IMR-90 (cell line): Measurements from ENCODE around the gene KMT2B. TPM values are rescaled to one million over a fixed set of nuclear protein-coding genes. Genes with fewer than 3 reads are reported as not detected.

ENCODE experiments used
- ATAC-seq: fragments of 200-7000 bp; cut with Tn5 transposase; 2 replicates; pipeline ENCODE4 v1.9.1; 2020; ENCODE audit warnings: low read depth, mild to moderate bottlenecking, moderate library complexity
- BruUV-seq: library from RNA; stranded (reverse); fragments of 400-500 nt; replicated peaks from 2 replicates; lab custom pipeline; 2021; lab: Mats Ljungman, UMichigan
- CTCF ChIA-PET: fragments of 300-600 bp; formaldehyde crosslinking; extraction: SDS; loops from one replicate; lab custom pipeline; 2021; ENCODE audit warnings: antibody characterized with exemption; lab: Yijun Ruan, JAX
- POLR2A ChIA-PET: fragments of 300-600 bp; sonication (Branson Sonifier 250); formaldehyde crosslinking; loops from one replicate; lab custom pipeline; 2022; ENCODE audit warnings: antibody characterized with exemption; ENCODE audit not compliant: unreplicated experiment; lab: Charles Lee
- DNase-seq: peaks from one replicate; pipeline ENCODE4 v3.0.0; 2013
- H2AFZ ChIP-seq: replicated peaks from 2 replicates; pipeline ENCODE3; 2013; ENCODE audit warnings: low read length, mild to moderate bottlenecking; ENCODE audit not compliant: poor library complexity
- H2AK5ac ChIP-seq: 2 replicates; pipeline ENCODE4 v1.6.1; 2013; ENCODE audit warnings: low read depth, low read length, inconsistent platforms
- H2AK9ac ChIP-seq: replicated peaks from 2 replicates; pipeline ENCODE3; 2013; ENCODE audit warnings: mild to moderate bottlenecking, low read depth, low read length, moderate library complexity; ENCODE audit not compliant: poor library complexity
- H2BK120ac ChIP-seq: 2 replicates; pipeline ENCODE4 v1.6.1; 2013; ENCODE audit warnings: low read depth, low read length, inconsistent platforms
- H2BK15ac ChIP-seq: 3 replicates; pipeline ENCODE4 v1.6.1; 2013; ENCODE audit warnings: low read depth, low read length, inconsistent platforms
- H2BK20ac ChIP-seq: 2 replicates; pipeline ENCODE4 v1.6.1; 2013; ENCODE audit warnings: low read depth, mild to moderate bottlenecking, inconsistent platforms, low read length, moderate library complexity
- H2BK5ac ChIP-seq: 2 replicates; pipeline ENCODE4 v1.6.1; 2013; ENCODE audit warnings: mild to moderate bottlenecking, low read depth, low read length, inconsistent platforms; ENCODE audit not compliant: poor library complexity, severe bottlenecking
- H3K14ac ChIP-seq: replicated peaks from 2 replicates; pipeline ENCODE4 v1.6.1; 2013; ENCODE audit warnings: low read depth, low read length, inconsistent platforms
- H3K18ac ChIP-seq: 2 replicates; pipeline ENCODE4 v1.6.1; 2013; ENCODE audit warnings: low read depth, low read length, control low read depth
- H3K23ac ChIP-seq: 2 replicates; pipeline ENCODE4 v1.6.1; 2013; ENCODE audit warnings: low read depth, low read length, inconsistent platforms
- H3K27ac ChIP-seq: 2 replicates; pipeline ENCODE4 v1.5.1; 2013; ENCODE audit warnings: mild to moderate bottlenecking, control low read depth, low read length; ENCODE audit not compliant: insufficient read depth
- H3K27me3 ChIP-seq: 2 replicates; pipeline ENCODE4 v1.6.1; 2013; ENCODE audit warnings: low read length; ENCODE audit not compliant: control insufficient read depth, insufficient read depth
- H3K36me3 ChIP-seq: 2 replicates; pipeline ENCODE4 v1.6.1; 2013; ENCODE audit warnings: low read length, mixed read lengths; ENCODE audit not compliant: control insufficient read depth, insufficient read depth
- H3K4ac ChIP-seq: 2 replicates; pipeline ENCODE4 v1.6.1; 2013; ENCODE audit warnings: low read depth, low read length, inconsistent platforms
- H3K4me1 ChIP-seq: 2 replicates; pipeline ENCODE4 v1.6.1; 2013; ENCODE audit warnings: low read length, mixed read lengths; ENCODE audit not compliant: control insufficient read depth, insufficient read depth
- H3K4me2 ChIP-seq: 2 replicates; pipeline ENCODE4 v1.6.1; 2013; ENCODE audit warnings: low read depth, mild to moderate bottlenecking, control low read depth, low read length, moderate library complexity
- H3K4me3 ChIP-seq: 2 replicates; pipeline ENCODE4 v1.5.1; 2013; ENCODE audit warnings: low read depth, mild to moderate bottlenecking, control low read depth, low read length, moderate library complexity; ENCODE audit not compliant: insufficient read depth
- H3K56ac ChIP-seq: 2 replicates; pipeline ENCODE4 v1.6.1; 2013; ENCODE audit warnings: low read length, inconsistent platforms; ENCODE audit not compliant: insufficient read depth; ENCODE audit errors: extremely low read depth
- H3K79me1 ChIP-seq, 2 experiments: 2 replicates each; pipeline ENCODE4 v1.6.1; 2013; ENCODE audit warnings: low read length in 2 of 2, inconsistent platforms in 1 of 2, low read depth in 1 of 2
- H3K9ac ChIP-seq: 2 replicates; pipeline ENCODE4 v1.6.1; 2013; ENCODE audit warnings: low read depth, low read length, control low read depth
- H3K9me1 ChIP-seq: 2 replicates; pipeline ENCODE4 v1.6.1; 2013; ENCODE audit warnings: low read length, inconsistent platforms; ENCODE audit not compliant: insufficient read depth
- H3K9me3 ChIP-seq: 2 replicates; pipeline ENCODE4 v1.6.1; 2013; ENCODE audit warnings: low read length; ENCODE audit not compliant: control insufficient read depth, insufficient read depth
- H4K20me1 ChIP-seq: 2 replicates; pipeline ENCODE4 v1.6.1; 2013; ENCODE audit warnings: low read length, inconsistent platforms; ENCODE audit not compliant: insufficient read depth
- H4K5ac ChIP-seq: 2 replicates; pipeline ENCODE4 v1.6.1; 2013; ENCODE audit warnings: mild to moderate bottlenecking, low read depth, low read length, control low read depth
- H4K8ac ChIP-seq, 2 experiments: 2 replicates each; pipeline ENCODE4 v1.6.1; 2013; ENCODE audit warnings: low read depth in 2 of 2, low read length in 2 of 2, control low read depth in 1 of 2, inconsistent platforms in 1 of 2
- H4K91ac ChIP-seq: 2 replicates; pipeline ENCODE4 v1.6.1; 2013; ENCODE audit warnings: low read depth, low read length, inconsistent platforms; ENCODE audit not compliant: insufficient read depth
- CEBPB ChIP-seq: IDR thresholded peaks from 2 replicates; pipeline ENCODE4 v1.6.1; 2012; ENCODE audit warnings: low read depth, low read length, improper control_type of control experiment
- CHD1 ChIP-seq: IDR thresholded peaks from 2 replicates; pipeline ENCODE4 v1.6.1; 2012; ENCODE audit warnings: low read depth, low read length, improper control_type of control experiment
- CTCF ChIP-seq: conservative IDR thresholded peaks from 2 replicates; pipeline ENCODE4 v1.5.1; 2012; ENCODE audit warnings: mild to moderate bottlenecking, low read depth, low read length, improper control_type of control experiment
- MAFK ChIP-seq: IDR thresholded peaks from 2 replicates; pipeline ENCODE4 v1.6.1; 2012; ENCODE audit warnings: low read depth, low read length, improper control_type of control experiment
- MAZ ChIP-seq: IDR thresholded peaks from 2 replicates; pipeline ENCODE4 v1.6.1; 2012; ENCODE audit warnings: low read depth, mild to moderate bottlenecking, low read length, improper control_type of control experiment, moderate library complexity, borderline replicate concordance
- MXI1 ChIP-seq: IDR thresholded peaks from 2 replicates; pipeline ENCODE4 v1.6.1; 2012; ENCODE audit warnings: low read depth, mild to moderate bottlenecking, low read length, moderate library complexity, borderline replicate concordance
- NFE2L2 ChIP-seq: fragments of 150-350 bp; IDR thresholded peaks from 2 replicates; pipeline ENCODE4 v1.6.1; 2016; ENCODE audit warnings: low read depth, mild to moderate bottlenecking, low read length
- POLR2A ChIP-seq: IDR thresholded peaks from 2 replicates; pipeline ENCODE4 v1.6.1; 2012; ENCODE audit warnings: mild to moderate bottlenecking, low read depth, low read length
- RAD21 ChIP-seq: IDR thresholded peaks from 2 replicates; pipeline ENCODE4 v1.6.1; 2012; ENCODE audit warnings: low read length, improper control_type of control experiment
- RFX5 ChIP-seq: IDR thresholded peaks from 2 replicates; pipeline ENCODE4 v1.8.0; 2012; ENCODE audit warnings: low read depth, mild to moderate bottlenecking, low read length, moderate library complexity
- SMC3 ChIP-seq: fragments of 150-350 bp; IDR thresholded peaks from 2 replicates; pipeline ENCODE4 v1.6.1; 2016; ENCODE audit warnings: low read depth, mild to moderate bottlenecking, antibody characterized with exemption, low read length, moderate library complexity
- WGBS, 2 experiments: methylation state at CpG; one replicate each; pipeline versions ENCODE4 v1.1.5 to v1.1.7; 2013; ENCODE audit warnings: missing lambda C conversion rate in 2 of 2; ENCODE audit not compliant: insufficient read length in 1 of 2; ENCODE audit errors: extremely low coverage in 2 of 2; 5-methylcytosine and 5-hydroxymethylcytosine counted together
- dilution Hi-C: fragments of 300-500 bp; cut with HindIII; formaldehyde crosslinking; loops from one replicate; pipeline ENCODE4 v1.14.3; 2018; ENCODE audit warnings: low sequenced_read_pairs; ENCODE audit not compliant: unreplicated experiment
- in situ Hi-C: fragments of 300-500 bp; cut with MboI; formaldehyde crosslinking; loops from 3 replicates; pipeline ENCODE4 v1.14.3; 2019; ENCODE audit warnings: low sequenced_read_pairs, inconsistent platforms, mixed read lengths
- intact Hi-C: fragments of 100-400 bp; cut with micrococcal nuclease; formaldehyde crosslinking; loops from 2 replicates; pipeline ENCODE4 v1.10.0; 2022
- polyA plus RNA-seq, 3 experiments: library from polyadenylated mRNA; depleted of rRNA; stranded (reverse); fragments of >200 nt; gene quantifications; 2 replicates each; pipeline ENCODE4 v1.2.3, GENCODE V29; 2012; ENCODE audit warnings: low replicate concordance in 1 of 3
- total RNA-seq: library from RNA; depleted of rRNA; stranded (reverse); fragments of >200 nt; gene quantifications from 2 replicates; pipeline ENCODE4 v1.2.3, GENCODE V29; 2012
- TF ChIP-seq, protein P1 (sequence below): fragments of 150-350 bp; IDR thresholded peaks from 2 replicates; pipeline ENCODE4 v1.6.1; 2017; ENCODE audit warnings: mild to moderate bottlenecking, antibody characterized with exemption, low read length, low read depth
- TF ChIP-seq, protein P2 (sequence below): fragments of 150-350 bp; IDR thresholded peaks from 2 replicates; pipeline ENCODE4 v1.6.1; 2016; ENCODE audit warnings: low read depth, mild to moderate bottlenecking, low read length, moderate library complexity, borderline replicate concordance

KMT2B gene
- total and polyA plus RNA-seq, 2 of the 4 experiments (the other 2 are of a cell fraction) = 3.0 to 30.7 TPM

DNA sequence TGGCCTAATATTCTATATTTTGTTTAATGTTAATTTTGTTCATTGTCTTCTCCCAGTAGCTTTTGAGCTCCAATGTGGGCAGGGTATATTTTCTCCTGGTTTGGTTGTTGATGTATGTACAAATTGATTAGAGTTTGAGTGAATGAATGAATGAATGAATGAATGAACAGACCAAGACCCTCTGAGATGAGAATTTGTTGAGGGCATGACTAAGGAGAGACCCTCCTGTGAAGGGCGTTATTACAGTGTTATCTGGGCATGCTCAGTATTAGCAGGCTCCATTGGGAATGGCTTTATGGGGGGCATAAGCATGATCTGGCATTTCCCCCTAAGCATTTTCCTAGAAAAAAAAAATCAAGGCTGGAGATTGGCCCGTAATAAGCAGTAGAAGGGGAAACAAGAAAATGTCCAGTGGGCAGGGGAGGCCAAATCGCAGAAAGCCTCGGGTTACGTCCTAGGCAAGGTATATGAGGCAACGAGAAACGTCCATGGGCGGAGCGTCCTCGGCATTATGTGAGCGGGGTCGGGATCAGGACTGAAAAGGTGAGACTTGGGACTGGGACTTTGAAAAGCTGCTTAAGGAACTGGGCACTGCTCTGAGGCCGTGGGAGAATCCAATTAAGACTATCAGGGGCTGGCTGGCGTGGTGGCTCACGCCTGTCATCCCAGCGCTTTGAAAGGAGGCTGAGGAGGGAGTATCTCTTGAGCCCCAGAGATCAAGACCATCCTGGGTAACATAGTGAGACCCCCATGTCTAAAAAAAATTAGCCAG is 56.7 kb downstream of the KMT2B start:
- Histone ChIP-seq H3K4ac (no peak overlapping the region), H4K5ac (no peak overlapping the region), H3K4me1 (peaks cover 6% of the 10 kb centered on the region), H3K4me3 (no peak overlapping the region), H2BK5ac (no peak overlapping the region), H4K20me1 (no peaks in the 10 kb centered on the region), H2AK5ac (no peak overlapping the region), H3K9ac (no peak overlapping the region), H3K79me1 (peaks cover 7 to 18% of the 10 kb centered on the region in 2 experiments), H2BK20ac (no peak overlapping the region), H2AK9ac (peak overlapping the region; percentile 25), H2BK120ac (no peak overlapping the region), H3K9me3 (no peaks in the 10 kb centered on the region), H3K56ac (no peak overlapping the region), H3K9me1 (peaks cover 6% of the 10 kb centered on the region; the same call in 1 of the 2 replicates), H4K91ac (no peak overlapping the region), H3K23ac (no peak overlapping the region), H3K27me3 (no peaks in the 10 kb centered on the region), H2BK15ac (no peak overlapping the region), H3K18ac (no peak overlapping the region), H2AFZ (peak overlapping the region; percentile 99), H3K27ac (no peak overlapping the region), H4K8ac (no peak overlapping the region), H3K36me3 (0 out of 2 replicates have a peak, but pooled peaks cover 2% of the 10 kb centered on the region), H3K14ac (no peak overlapping the region), H3K4me2 (no peak overlapping the region; the same call in 1 of the 2 replicates)
- BruUV-seq = no TSS peak
- TF ChIP-seq SMC3 (no peak), CTCF (no peak), MXI1 (no peak), CHD1 (no peak), MAZ (no peak), CEBPB (no peak), RFX5 (no peak), NFE2L2 (no peak), RAD21 (no peak), POLR2A (no peak), MAFK (no peak)
- TF ChIP-seq, protein P1, sequence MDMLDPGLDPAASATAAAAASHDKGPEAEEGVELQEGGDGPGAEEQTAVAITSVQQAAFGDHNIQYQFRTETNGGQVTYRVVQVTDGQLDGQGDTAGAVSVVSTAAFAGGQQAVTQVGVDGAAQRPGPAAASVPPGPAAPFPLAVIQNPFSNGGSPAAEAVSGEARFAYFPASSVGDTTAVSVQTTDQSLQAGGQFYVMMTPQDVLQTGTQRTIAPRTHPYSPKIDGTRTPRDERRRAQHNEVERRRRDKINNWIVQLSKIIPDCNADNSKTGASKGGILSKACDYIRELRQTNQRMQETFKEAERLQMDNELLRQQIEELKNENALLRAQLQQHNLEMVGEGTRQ = no peak
- TF ChIP-seq, protein P2, sequence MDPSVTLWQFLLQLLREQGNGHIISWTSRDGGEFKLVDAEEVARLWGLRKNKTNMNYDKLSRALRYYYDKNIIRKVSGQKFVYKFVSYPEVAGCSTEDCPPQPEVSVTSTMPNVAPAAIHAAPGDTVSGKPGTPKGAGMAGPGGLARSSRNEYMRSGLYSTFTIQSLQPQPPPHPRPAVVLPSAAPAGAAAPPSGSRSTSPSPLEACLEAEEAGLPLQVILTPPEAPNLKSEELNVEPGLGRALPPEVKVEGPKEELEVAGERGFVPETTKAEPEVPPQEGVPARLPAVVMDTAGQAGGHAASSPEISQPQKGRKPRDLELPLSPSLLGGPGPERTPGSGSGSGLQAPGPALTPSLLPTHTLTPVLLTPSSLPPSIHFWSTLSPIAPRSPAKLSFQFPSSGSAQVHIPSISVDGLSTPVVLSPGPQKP = no peak
- ChIA-PET POLR2A (interaction anchor here (0.6 kb wide), 1 partner anchor 60 kb away, joined by 3 read pairs; no protein-coding TSS in a partner anchor), CTCF (no interaction called here)
- in situ Hi-C loops (no loop called here), dilution Hi-C loops (no loop called here), intact Hi-C loops (loop anchor here (2.0 kb wide), 1 partner anchor 16 kb away; the partner anchor contains the start of gene PROSER3)
- ATAC-seq = no peak
- 59% methylated on average over 9 of the region's 16 CpGs; no CpG with 5 or more reads in 1 of the 2 experiments for WGBS, 2 experiments
- DNase-seq = no peak
